Measurements from ENCODE around the gene ACAT1. TPM values are rescaled to one million over a fixed set of nuclear protein-coding genes. Genes with fewer than 3 reads are reported as not detected.
A peak's percentile ranks its signal among the peaks of the same experiment; 100 is the strongest.

Gene ACAT1
- total RNA-seq = 10 to 100 TPM; 55.8 to 63.9 TPM

- Mint-ChIP-seq H3K9me3 (ENCODE audit: insufficient read depth) (no peaks in the 10 kb centered on the region), H3K36me3 (ENCODE audit: low read depth) (peaks cover 19% of the 10 kb centered on the region), H3K27me3 (ENCODE audit: low read depth) (no peaks in the 10 kb centered on the region), H3K4me1 (ENCODE audit: low read depth) (peaks cover 47% of the 10 kb centered on the region), H3K4me3 (peak within 1 kb of the TSS; percentile 85), H3K27ac (peak within 1 kb of the TSS; percentile 87)
- peak; percentile 99 for ATAC-seq
- ChIA-PET POLR2A (interaction anchor here (1.0 to 1.7 kb wide), 3 partner anchors 9 to 100 kb away, joined by 3 to 8 read pairs (median 3); no protein-coding TSS in a partner anchor), CTCF (interaction anchor here (1.0 to 1.1 kb wide), 3 partner anchors 10 to 113 kb away, joined by 3 to 4 read pairs (median 3); partner anchors contain the start of gene CUL5)
- peak; percentile 96 for DNase-seq
Observed at GRCh38 chr11:108121274-108122155, at the start of gene ACAT1. TSS of gene ACAT1 (plus strand) at chr11:108121567. CDS start at chr11:108121607, 40 bp downstream.

GRCh38 chr11:108084811-108085210, 36.6 kb upstream of the ACAT1 start:
- Mint-ChIP-seq H3K4me3 (no peak overlapping the region), H3K9me3 (ENCODE audit: insufficient read depth) (no peaks in the 10 kb centered on the region), H3K36me3 (ENCODE audit: low read depth) (peaks cover 36% of the 10 kb centered on the region), H3K27me3 (ENCODE audit: low read depth) (no peaks in the 10 kb centered on the region), H3K27ac (no peak overlapping the region), H3K4me1 (ENCODE audit: low read depth) (no peaks in the 10 kb centered on the region)
- ATAC-seq = no peak
- ChIA-PET POLR2A (interaction anchor here (0.6 kb wide), 1 partner anchor 580 kb away, joined by 3 read pairs; no protein-coding TSS in a partner anchor), CTCF (no interaction called here)
- DNase-seq = no peak

GRCh38 chr11:108085672-108086071, 35.7 kb upstream of the ACAT1 start:
- no peak for DNase-seq
- Mint-ChIP-seq H3K27ac (no peak overlapping the region), H3K4me3 (no peak overlapping the region), H3K27me3 (ENCODE audit: low read depth) (no peaks in the 10 kb centered on the region), H3K36me3 (ENCODE audit: low read depth) (peaks cover 32% of the 10 kb centered on the region), H3K9me3 (ENCODE audit: insufficient read depth) (no peaks in the 10 kb centered on the region), H3K4me1 (ENCODE audit: low read depth) (no peaks in the 10 kb centered on the region)
- POLR2A ChIA-PET = no interaction called here
- CTCF ChIA-PET = interaction anchor here (0.8 kb wide), 1 partner anchor 62 kb away, joined by 3 read pairs; no protein-coding TSS in a partner anchor
- no peak for ATAC-seq

GRCh38 chr11:108092134-108092533, 29.2 kb upstream of the ACAT1 start:
- peaks cover 30% of the 10 kb centered on the region for H3K36me3 Mint-ChIP-seq (ENCODE audit: low read depth)
- H3K27me3 Mint-ChIP-seq (ENCODE audit: low read depth) = no peaks in the 10 kb centered on the region
- ATAC-seq = no peak
- H3K27ac Mint-ChIP-seq = no peak overlapping the region
- no peak overlapping the region for H3K4me3 Mint-ChIP-seq
- POLR2A ChIA-PET = interaction anchor here (0.6 kb wide), 1 partner anchor 474 kb away, joined by 3 read pairs; no protein-coding TSS in a partner anchor
- no peaks in the 10 kb centered on the region for H3K4me1 Mint-ChIP-seq (ENCODE audit: low read depth)
- CTCF ChIA-PET = interaction anchor here (1.0 kb wide), 1 partner anchor 83 kb away, joined by 4 read pairs; the partner anchor contains the start of gene CUL5
- no peaks in the 10 kb centered on the region for H3K9me3 Mint-ChIP-seq (ENCODE audit: insufficient read depth)
- DNase-seq = no peak

GRCh38 chr11:108093128-108093904, 28.1 kb upstream of the ACAT1 start:
- H3K4me3 Mint-ChIP-seq = no peak overlapping the region
- H3K9me3 Mint-ChIP-seq (ENCODE audit: insufficient read depth) = no peaks in the 10 kb centered on the region
- no peaks in the 10 kb centered on the region for H3K4me1 Mint-ChIP-seq (ENCODE audit: low read depth)
- DNase-seq (no peak), ATAC-seq (no peak)
- no peak overlapping the region for H3K27ac Mint-ChIP-seq
- peaks cover 36% of the 10 kb centered on the region for H3K36me3 Mint-ChIP-seq (ENCODE audit: low read depth)
- CTCF ChIA-PET = interaction anchor here (1.7 to 2.4 kb wide), 3 partner anchors 25 to 85 kb away, joined by 3 to 8 read pairs (median 4); partner anchors contain the start of gene CUL5
- POLR2A ChIA-PET = interaction anchor here (0.5 kb wide), 1 partner anchor 20 kb away, joined by 3 read pairs; no protein-coding TSS in a partner anchor
- H3K27me3 Mint-ChIP-seq (ENCODE audit: low read depth) = no peaks in the 10 kb centered on the region

- Mint-ChIP-seq H3K27me3 (ENCODE audit: low read depth) (no peaks in the 10 kb centered on the region), H3K27ac (no peak overlapping the region), H3K9me3 (ENCODE audit: insufficient read depth) (no peaks in the 10 kb centered on the region), H3K4me3 (no peak overlapping the region), H3K4me1 (ENCODE audit: low read depth) (no peaks in the 10 kb centered on the region), H3K36me3 (ENCODE audit: low read depth) (peaks cover 34% of the 10 kb centered on the region)
- no peak for DNase-seq
- ChIA-PET CTCF (interaction anchor here (1.0 to 1.1 kb wide), 2 partner anchors 52 to 98 kb away, joined by 3 read pairs; no protein-coding TSS in a partner anchor), POLR2A (no interaction called here)
- ATAC-seq = no peak
Observed at GRCh38 chr11:108097179-108097578, 24.2 kb upstream of the ACAT1 start.

GRCh38 chr11:108101090-108101775, 20.1 kb upstream of the ACAT1 start:
- ChIA-PET POLR2A (no interaction called here), CTCF (no interaction called here)
- H3K27ac Mint-ChIP-seq = no peak overlapping the region

GRCh38 chr11:108111126-108111525, 10.2 kb upstream of the ACAT1 start:
- ATAC-seq (no peak), DNase-seq (no peak)
- Mint-ChIP-seq H3K36me3 (ENCODE audit: low read depth) (no peaks in the 10 kb centered on the region), H3K4me1 (ENCODE audit: low read depth) (peaks cover 6% of the 10 kb centered on the region), H3K4me3 (no peak overlapping the region), H3K9me3 (ENCODE audit: insufficient read depth) (no peaks in the 10 kb centered on the region), H3K27me3 (ENCODE audit: low read depth) (no peaks in the 10 kb centered on the region), H3K27ac (no peak overlapping the region)
- ChIA-PET CTCF (interaction anchor here (0.7 to 1.1 kb wide), 4 partner anchors 9 to 535 kb away, joined by 3 to 4 read pairs (median 4); partner anchors contain the start of gene CUL5), POLR2A (no interaction called here)

More at GRCh38 chr11:108101090-108101775, 20.1 kb upstream of the ACAT1 start:
- ATAC-seq = no peak
- Mint-ChIP-seq H3K4me1 (ENCODE audit: low read depth) (no peaks in the 10 kb centered on the region), H3K4me3 (no peak overlapping the region), H3K27me3 (ENCODE audit: low read depth) (no peaks in the 10 kb centered on the region), H3K9me3 (ENCODE audit: insufficient read depth) (no peaks in the 10 kb centered on the region), H3K36me3 (ENCODE audit: low read depth) (peaks cover 26% of the 10 kb centered on the region)
- DNase-seq = no peak

GRCh38 chr11:108112057-108112456, 9.3 kb upstream of the ACAT1 start:
- no peaks in the 10 kb centered on the region for H3K27me3 Mint-ChIP-seq (ENCODE audit: low read depth)
- H3K4me3 Mint-ChIP-seq = no peak overlapping the region
- CTCF ChIA-PET = interaction anchor here (0.8 to 1.1 kb wide), 3 partner anchors 9 to 103 kb away, joined by 3 to 4 read pairs (median 4); partner anchors contain the start of gene CUL5
- no peaks in the 10 kb centered on the region for H3K9me3 Mint-ChIP-seq (ENCODE audit: insufficient read depth)
- no peaks in the 10 kb centered on the region for H3K36me3 Mint-ChIP-seq (ENCODE audit: low read depth)
- peaks cover 6% of the 10 kb centered on the region for H3K4me1 Mint-ChIP-seq (ENCODE audit: low read depth)
- DNase-seq (no peak), ATAC-seq (no peak)
- H3K27ac Mint-ChIP-seq = no peak overlapping the region
- POLR2A ChIA-PET = no interaction called here

- Mint-ChIP-seq H3K9me3 (ENCODE audit: insufficient read depth) (no peaks in the 10 kb centered on the region), H3K4me3 (no peak overlapping the region), H3K36me3 (ENCODE audit: low read depth) (no peaks in the 10 kb centered on the region), H3K27ac (no peak overlapping the region), H3K27me3 (ENCODE audit: low read depth) (no peaks in the 10 kb centered on the region), H3K4me1 (ENCODE audit: low read depth) (peaks cover 8% of the 10 kb centered on the region)
- POLR2A ChIA-PET = no interaction called here
- no peak for DNase-seq
- CTCF ChIA-PET = no interaction called here
- no peak for ATAC-seq
Observed at GRCh38 chr11:108115500-108116140, 5.7 kb upstream of the ACAT1 start.
